NT2/D1 (cell line): ENCODE measurements around the gene SLC38A2.
"Not testable (repeated sequence)": the region's sequence is repeated elsewhere in the genome, so short reads cannot be mapped to it uniquely, and the experiment has no call there.

ENCODE experiments used
- DNase-seq: peaks from one replicate; pipeline ENCODE4 v3.0.0-alpha.2; 2011; ENCODE audit warnings: low read depth, low spot score
- H3K27me3 ChIP-seq: 2 replicates; pipeline ENCODE4 v1.6.0; 2011; ENCODE audit warnings: mild to moderate bottlenecking; ENCODE audit not compliant: insufficient read length, insufficient read depth
- H3K36me3 ChIP-seq: 2 replicates; pipeline ENCODE4 v1.6.1; 2011; ENCODE audit warnings: mild to moderate bottlenecking, low read length, mixed read lengths; ENCODE audit not compliant: insufficient read depth, insufficient read length
- H3K4me1 ChIP-seq: 2 replicates; pipeline ENCODE4 v1.5.1; 2011; ENCODE audit not compliant: insufficient read depth, insufficient read length
- H3K4me3 ChIP-seq: 2 replicates; pipeline ENCODE4 v1.5.1; 2011; ENCODE audit warnings: low read depth; ENCODE audit not compliant: insufficient read length
- H3K9ac ChIP-seq: 2 replicates; pipeline ENCODE4 v1.6.0; 2011; ENCODE audit warnings: low read depth; ENCODE audit not compliant: insufficient read length
- H3K9me3 ChIP-seq: 2 replicates; pipeline ENCODE4 v1.5.1; 2011; ENCODE audit warnings: mild to moderate bottlenecking, low read length; ENCODE audit not compliant: insufficient read depth
- SUZ12 ChIP-seq: IDR thresholded peaks from 2 replicates; pipeline ENCODE4 v1.6.1; 2011; ENCODE audit not compliant: insufficient read length, insufficient read depth; ENCODE audit errors: extremely low read depth
- YY1 ChIP-seq: IDR thresholded peaks from 2 replicates; pipeline ENCODE4 v1.6.1; 2011; ENCODE audit not compliant: insufficient read length, insufficient read depth
- ZNF274 ChIP-seq: IDR thresholded peaks from 2 replicates; pipeline ENCODE4 v1.6.1; 2011; ENCODE audit warnings: mild to moderate bottlenecking, low read depth, low read length

The SLC38A2 gene

GRCh38 chr12:46402941-46403718 lies 30.6 kb upstream of the SLC38A2 start:
- Histone ChIP-seq H3K9ac (no peak overlapping the region), H3K4me1 (no peaks in the 10 kb centered on the region), H3K36me3 (no peaks in the 10 kb centered on the region), H3K9me3 (no peaks in the 10 kb centered on the region), H3K27me3 (no peaks in the 10 kb centered on the region), H3K4me3 (no peak overlapping the region)
- TF ChIP-seq ZNF274, result no peak
- no peak for TF ChIP-seq SUZ12
- TF ChIP-seq YY1, result no peak
- no peak for DNase-seq

- H3K4me1 ChIP-seq, result no peaks in the 10 kb centered on the region
- H3K36me3 ChIP-seq, result no peaks in the 10 kb centered on the region
- DNase-seq, result no peak
- no peaks in the 10 kb centered on the region for H3K27me3 ChIP-seq
- H3K9ac ChIP-seq, result no peak overlapping the region
- no peaks in the 10 kb centered on the region for H3K9me3 ChIP-seq
- H3K4me3 ChIP-seq, result no peak overlapping the region
- TF ChIP-seq ZNF274 (no peak), YY1 (no peak), SUZ12 (no peak)
Observed at GRCh38 chr12:46402451-46402850, 29.9 kb upstream of the SLC38A2 start.

GRCh38 chr12:46401662-46402061 lies 29.1 kb upstream of the SLC38A2 start:
- no peaks in the 10 kb centered on the region for H3K36me3 ChIP-seq
- no peak for TF ChIP-seq SUZ12
- TF ChIP-seq ZNF274, result no peak
- no peak for TF ChIP-seq YY1
- no peak overlapping the region for H3K4me3 ChIP-seq
- no peaks in the 10 kb centered on the region for H3K9me3 ChIP-seq
- no peaks in the 10 kb centered on the region for H3K4me1 ChIP-seq
- no peak overlapping the region for H3K9ac ChIP-seq
- no peak for DNase-seq
- H3K27me3 ChIP-seq, result no peaks in the 10 kb centered on the region

- H3K27me3 ChIP-seq, result no peaks in the 10 kb centered on the region
- no peak overlapping the region for H3K4me3 ChIP-seq
- DNase-seq, result no peak
- TF ChIP-seq ZNF274, result no peak
- TF ChIP-seq SUZ12, result no peak
- TF ChIP-seq YY1, result no peak
- no peaks in the 10 kb centered on the region for H3K9me3 ChIP-seq
- H3K4me1 ChIP-seq, result no peaks in the 10 kb centered on the region
- H3K36me3 ChIP-seq, result no peaks in the 10 kb centered on the region
- no peak overlapping the region for H3K9ac ChIP-seq
Observed at GRCh38 chr12:46400406-46400805, 27.8 kb upstream of the SLC38A2 start.

GRCh38 chr12:46399461-46400248 lies 27.1 kb upstream of the SLC38A2 start:
- not testable (repeated sequence) for H3K9me3 ChIP-seq, H3K27me3 ChIP-seq, H3K36me3 ChIP-seq, H3K4me3 ChIP-seq, DNase-seq, H3K4me1 ChIP-seq, H3K9ac ChIP-seq

GRCh38 chr12:46396826-46397225 lies 24.3 kb upstream of the SLC38A2 start:
- no peaks in the 10 kb centered on the region for H3K4me1 ChIP-seq
- no peaks in the 10 kb centered on the region for H3K36me3 ChIP-seq
- TF ChIP-seq YY1 (no peak), ZNF274 (no peak), SUZ12 (no peak)

GRCh38 chr12:46395388-46395787 lies 22.8 kb upstream of the SLC38A2 start:
- Histone ChIP-seq H3K9ac (no peak overlapping the region), H3K4me1 (no peaks in the 10 kb centered on the region), H3K27me3 (no peaks in the 10 kb centered on the region), H3K9me3 (no peaks in the 10 kb centered on the region), H3K36me3 (no peaks in the 10 kb centered on the region), H3K4me3 (no peak overlapping the region)
- no peak for DNase-seq
- no peak for TF ChIP-seq ZNF274
- no peak for TF ChIP-seq SUZ12
- TF ChIP-seq YY1, result no peak

More at GRCh38 chr12:46396826-46397225, 24.3 kb upstream of the SLC38A2 start:
- Histone ChIP-seq H3K4me3 (no peak overlapping the region), H3K9me3 (no peaks in the 10 kb centered on the region), H3K27me3 (no peaks in the 10 kb centered on the region), H3K9ac (no peak overlapping the region)
- DNase-seq, result no peak
